ENCODE data around the gene FAM199X.

FAM199X gene

DNA sequence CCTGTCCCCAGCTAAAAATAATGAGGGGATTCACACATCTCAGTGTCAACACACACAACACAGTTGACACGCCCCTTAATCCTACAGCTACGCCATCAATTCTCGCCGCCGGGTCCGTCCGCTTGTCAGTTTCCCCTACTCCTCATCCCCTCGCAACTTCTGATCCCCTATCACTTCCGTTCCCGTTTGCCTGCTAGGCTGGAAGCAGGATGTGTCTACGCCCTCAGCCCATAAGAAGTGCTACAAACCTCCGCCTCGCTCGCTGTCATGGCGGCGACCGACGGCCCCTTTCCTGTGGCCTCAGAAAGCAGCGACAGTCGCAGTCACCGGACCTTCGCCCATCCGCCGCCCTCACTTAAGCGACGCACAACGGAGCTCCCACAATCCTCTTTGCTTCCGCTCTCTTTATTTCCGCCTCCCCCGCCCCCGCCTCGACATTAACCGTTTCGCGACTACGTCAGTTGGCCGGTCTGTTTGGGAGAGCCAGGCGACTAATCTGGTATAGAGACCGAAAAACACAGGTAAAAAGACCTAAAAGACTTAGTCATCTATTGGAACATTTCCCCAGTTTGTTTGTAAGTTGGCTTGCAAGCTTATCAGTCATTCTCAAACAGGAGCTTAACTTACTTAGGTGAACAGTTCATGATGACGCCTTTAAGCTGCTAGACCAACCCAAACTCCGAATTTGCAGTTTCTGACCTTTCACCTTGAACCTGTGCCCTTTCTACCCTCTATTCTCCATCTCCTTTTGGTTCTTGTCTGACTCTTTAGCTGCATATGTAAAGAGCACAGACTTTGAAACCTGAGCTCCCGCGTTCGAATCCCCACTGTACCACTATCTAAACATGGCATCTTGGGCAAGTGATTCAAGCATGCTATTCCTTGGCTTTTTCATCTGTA lies 9.4 kb upstream of the FAM199X start, which contains the start of gene SLC25A53:
Gene SLC25A53, minus strand, starts transcription at position 380 of the 900 bp plus-strand sequence. CDS start 51,752 bp downstream, outside the sequence.
- Histone ChIP-seq H2AFZ (ENCODE audit: low read depth, low read length) (peak within 1 kb of the TSS; percentile 20), H3K9me3 (ENCODE audit: low read length) (no peaks in the 10 kb centered on the region), H3K36me3 (ENCODE audit: insufficient read depth, low read length) (no peaks in the 10 kb centered on the region), H3K27me3 (ENCODE audit: insufficient read depth, low read length) (no peaks in the 10 kb centered on the region), H3K4me3 (ENCODE audit: low read length) (peak within 1 kb of the TSS; percentile 65), H3K4me1 (ENCODE audit: insufficient read depth, low read length) (peaks cover 3% of the 10 kb centered on the region)

DNA sequence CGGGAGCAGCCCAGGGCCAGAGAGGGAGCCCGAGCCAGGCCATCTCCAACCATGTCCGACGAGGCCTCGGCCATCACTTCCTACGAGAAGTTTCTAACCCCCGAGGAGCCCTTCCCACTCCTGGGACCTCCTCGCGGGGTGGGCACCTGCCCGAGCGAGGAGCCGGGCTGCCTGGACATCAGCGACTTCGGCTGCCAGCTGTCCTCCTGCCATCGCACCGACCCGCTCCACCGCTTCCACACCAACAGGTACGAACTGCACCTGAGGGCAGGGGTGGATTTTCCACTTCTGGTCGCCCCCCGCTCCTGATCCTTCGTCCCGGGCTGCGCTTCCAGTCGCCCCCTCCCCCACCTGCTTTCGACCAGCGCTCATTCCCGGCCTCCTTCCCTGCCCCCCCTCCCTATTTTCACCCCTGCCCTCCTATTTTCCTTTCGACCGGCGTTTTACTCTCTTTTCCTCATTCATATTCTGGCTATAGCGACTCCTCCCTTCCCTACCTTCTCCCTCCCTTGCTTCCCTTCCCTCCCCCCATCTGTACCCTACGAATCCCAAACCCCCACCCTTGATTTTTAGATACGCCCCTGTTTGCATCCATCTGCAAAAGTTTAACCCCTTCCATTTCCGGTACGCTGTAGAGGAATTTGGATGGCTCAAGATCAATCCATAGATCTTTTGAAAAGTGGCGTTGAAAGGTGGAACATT lies 633 bp downstream of the FAM199X start:
- Histone ChIP-seq H3K4me1 (ENCODE audit: insufficient read depth, low read length) (peaks cover 8% of the 10 kb centered on the region), H3K4me3 (ENCODE audit: low read length) (peak overlapping the region; percentile 71), H2AFZ (ENCODE audit: low read depth, low read length) (no peak overlapping the region), H3K27me3 (ENCODE audit: insufficient read depth, low read length) (no peaks in the 10 kb centered on the region), H3K9me3 (ENCODE audit: low read length) (no peaks in the 10 kb centered on the region), H3K36me3 (ENCODE audit: insufficient read depth, low read length) (no peaks in the 10 kb centered on the region)

DNA sequence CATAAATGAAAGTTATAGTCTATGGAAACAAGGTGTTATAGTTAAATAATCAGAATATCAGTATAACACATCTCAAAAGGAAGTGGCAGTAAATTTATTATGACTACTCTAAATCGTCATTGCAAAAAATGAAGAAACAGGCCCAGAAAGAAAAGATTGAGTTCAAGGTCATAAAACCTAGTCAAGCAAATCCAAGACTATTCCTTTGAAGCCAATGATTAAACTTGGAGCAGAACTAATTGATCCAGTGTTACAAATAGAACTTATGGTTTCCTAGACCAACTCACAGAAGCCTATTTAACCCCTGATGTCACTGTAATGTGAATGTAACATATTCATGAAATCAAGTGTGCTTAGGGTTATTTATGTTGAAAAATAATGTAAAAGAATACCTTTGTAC lies 1.9 kb downstream of the FAM199X start:
- Histone ChIP-seq H3K9me3 (ENCODE audit: low read length) (no peaks in the 10 kb centered on the region), H2AFZ (ENCODE audit: low read depth, low read length) (no peak overlapping the region), H3K36me3 (ENCODE audit: insufficient read depth, low read length) (no peaks in the 10 kb centered on the region), H3K27me3 (ENCODE audit: insufficient read depth, low read length) (no peaks in the 10 kb centered on the region), H3K4me3 (ENCODE audit: low read length) (peak overlapping the region; percentile 71), H3K4me1 (ENCODE audit: insufficient read depth, low read length) (peaks cover 8% of the 10 kb centered on the region)

DNA sequence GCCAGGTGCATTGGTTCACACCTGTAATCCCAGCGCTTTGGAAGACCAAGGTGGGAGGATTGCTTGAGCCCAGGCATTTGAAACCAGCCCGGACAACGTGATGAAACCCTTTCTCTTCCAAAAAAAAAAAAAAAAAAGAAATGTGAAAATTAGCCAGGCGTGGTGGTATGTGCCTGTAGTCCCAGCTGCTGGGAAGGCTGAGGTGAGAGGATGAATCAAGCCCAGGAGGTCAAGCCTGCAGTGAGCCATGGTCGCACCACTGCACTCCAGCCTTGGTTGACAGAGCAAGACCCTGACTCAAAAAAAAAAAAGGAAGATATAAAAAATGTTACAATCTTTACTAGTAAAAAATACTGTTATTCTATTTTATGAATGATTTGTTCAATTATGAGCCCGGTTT lies 5.9 kb downstream of the FAM199X start:
- H3K4me3 ChIP-seq (ENCODE audit: low read length): no peak overlapping the region
- H2AFZ ChIP-seq (ENCODE audit: low read depth, low read length): no peak overlapping the region
- H3K4me1 ChIP-seq (ENCODE audit: insufficient read depth, low read length): peaks cover 5% of the 10 kb centered on the region
- no peaks in the 10 kb centered on the region for H3K27me3 ChIP-seq (ENCODE audit: insufficient read depth, low read length)
- peaks cover 2% of the 10 kb centered on the region for H3K36me3 ChIP-seq (ENCODE audit: insufficient read depth, low read length)
- H3K9me3 ChIP-seq (ENCODE audit: low read length): no peaks in the 10 kb centered on the region

DNA sequence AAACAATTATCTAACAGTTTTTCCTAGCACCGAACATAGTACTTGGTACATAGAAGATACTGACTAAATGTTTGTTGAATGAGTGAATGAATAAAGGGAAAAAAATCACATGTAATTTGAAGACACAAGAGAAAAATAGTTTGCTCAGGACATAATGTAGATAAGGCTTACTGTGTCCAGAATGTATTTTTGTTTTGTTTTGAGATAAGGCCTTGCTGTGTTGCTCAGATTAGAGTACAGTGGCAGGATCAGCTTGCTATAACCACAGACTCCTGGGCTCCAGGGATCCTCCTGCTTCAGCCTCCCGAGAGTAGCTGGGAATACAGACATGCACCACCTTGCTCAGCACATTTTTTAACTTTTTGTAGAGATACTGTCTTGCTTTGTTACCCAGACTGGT lies 6.5 kb downstream of the FAM199X start:
- Histone ChIP-seq H3K4me3 (ENCODE audit: low read length) (no peak overlapping the region), H3K9me3 (ENCODE audit: low read length) (no peaks in the 10 kb centered on the region), H3K27me3 (ENCODE audit: insufficient read depth, low read length) (no peaks in the 10 kb centered on the region), H3K36me3 (ENCODE audit: insufficient read depth, low read length) (peaks cover 2% of the 10 kb centered on the region), H2AFZ (ENCODE audit: low read depth, low read length) (no peak overlapping the region), H3K4me1 (ENCODE audit: insufficient read depth, low read length) (peaks cover 5% of the 10 kb centered on the region)

DNA sequence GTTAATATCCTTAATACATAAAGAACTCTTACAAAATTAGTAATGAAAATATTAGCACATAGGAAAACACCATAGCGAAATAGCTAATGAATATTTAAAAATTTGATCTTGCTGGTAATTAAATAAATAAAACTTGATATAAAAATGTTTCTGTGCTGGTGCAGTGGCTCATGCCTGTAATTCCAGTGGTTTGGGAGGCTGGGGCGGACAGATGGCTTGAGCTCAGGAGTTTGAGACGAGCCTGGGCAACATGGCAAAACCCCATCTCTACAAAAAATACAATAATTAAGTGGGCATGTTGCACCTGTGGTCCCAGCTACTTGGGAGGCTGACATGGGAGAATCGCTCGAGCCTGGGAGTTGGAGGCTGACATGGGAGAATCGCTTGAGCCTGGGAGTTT lies 7.6 kb downstream of the FAM199X start:
- H2AFZ ChIP-seq (ENCODE audit: low read depth, low read length): no peak overlapping the region
- no peaks in the 10 kb centered on the region for H3K27me3 ChIP-seq (ENCODE audit: insufficient read depth, low read length)
- H3K4me1 ChIP-seq (ENCODE audit: insufficient read depth, low read length): peaks cover 2% of the 10 kb centered on the region
- no peaks in the 10 kb centered on the region for H3K9me3 ChIP-seq (ENCODE audit: low read length)
- peaks cover 4% of the 10 kb centered on the region for H3K36me3 ChIP-seq (ENCODE audit: insufficient read depth, low read length)
- no peak overlapping the region for H3K4me3 ChIP-seq (ENCODE audit: low read length)

DNA sequence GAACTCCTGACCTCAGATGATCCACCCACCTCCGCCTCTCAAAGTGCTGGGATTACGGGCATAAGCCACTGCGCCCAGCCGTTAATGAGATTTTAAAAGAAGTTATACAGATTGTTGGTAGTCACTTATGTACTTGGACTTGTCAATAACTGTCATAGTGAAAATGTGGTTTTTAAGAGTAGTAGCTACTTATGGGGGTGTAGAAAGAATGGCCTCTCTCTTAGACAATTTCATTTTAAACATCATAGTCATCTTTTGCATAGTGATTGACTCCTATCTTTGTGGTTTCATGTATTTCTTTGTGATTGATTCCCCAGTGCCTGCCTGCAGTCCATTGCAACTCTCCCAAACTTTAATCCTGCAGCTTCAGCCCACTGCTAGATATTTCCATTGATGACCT lies 17.4 kb downstream of the FAM199X start:
- H3K36me3 ChIP-seq (ENCODE audit: insufficient read depth, low read length): peaks cover 15% of the 10 kb centered on the region
- H3K4me1 ChIP-seq (ENCODE audit: insufficient read depth, low read length): no peaks in the 10 kb centered on the region
- no peaks in the 10 kb centered on the region for H3K27me3 ChIP-seq (ENCODE audit: insufficient read depth, low read length)
- H2AFZ ChIP-seq (ENCODE audit: low read depth, low read length): no peak overlapping the region
- no peaks in the 10 kb centered on the region for H3K9me3 ChIP-seq (ENCODE audit: low read length)
- H3K4me3 ChIP-seq (ENCODE audit: low read length): no peak overlapping the region

DNA sequence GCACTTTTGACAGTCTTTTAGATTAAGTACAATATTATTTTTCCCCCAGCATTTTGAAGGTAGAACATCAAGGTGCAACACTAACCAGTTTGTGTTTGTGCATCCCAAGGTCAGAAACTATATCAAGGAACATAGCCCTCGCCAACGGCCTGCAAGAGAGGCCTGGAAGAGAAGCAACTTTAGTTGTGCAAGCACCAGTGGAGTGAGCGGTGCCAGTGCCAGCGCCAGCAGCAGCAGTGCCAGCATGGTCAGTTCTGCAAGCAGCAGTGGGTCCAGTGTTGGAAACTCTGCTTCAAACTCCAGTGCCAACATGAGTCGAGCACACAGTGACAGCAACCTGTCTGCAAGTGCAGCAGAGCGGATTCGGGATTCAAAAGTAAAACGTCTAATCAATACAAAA lies 21.7 kb downstream of the FAM199X start:
- no peaks in the 10 kb centered on the region for H3K9me3 ChIP-seq (ENCODE audit: low read length)
- H3K4me1 ChIP-seq (ENCODE audit: insufficient read depth, low read length): no peaks in the 10 kb centered on the region
- no peak overlapping the region for H2AFZ ChIP-seq (ENCODE audit: low read depth, low read length)
- no peak overlapping the region for H3K4me3 ChIP-seq (ENCODE audit: low read length)
- peaks cover 30% of the 10 kb centered on the region for H3K36me3 ChIP-seq (ENCODE audit: insufficient read depth, low read length)
- H3K27me3 ChIP-seq (ENCODE audit: insufficient read depth, low read length): no peaks in the 10 kb centered on the region

DNA sequence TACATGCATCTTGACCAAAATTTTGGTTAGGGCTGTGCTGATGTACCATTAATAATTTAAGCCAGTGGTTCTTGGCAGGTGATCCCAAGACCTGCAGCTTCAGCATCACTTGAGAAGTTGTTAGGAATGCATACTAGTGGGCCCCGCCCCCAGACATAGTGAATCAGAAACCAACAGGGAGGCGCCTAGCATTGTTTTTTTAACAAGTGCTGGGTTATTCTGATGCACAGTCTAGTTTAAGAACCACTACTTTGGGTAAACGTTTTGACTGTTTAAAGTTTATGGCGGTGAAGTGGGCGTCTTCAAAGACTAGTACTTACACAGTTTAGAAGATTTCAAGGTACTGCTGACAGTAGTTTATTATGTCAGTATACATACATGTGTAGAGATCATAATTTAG lies 23.6 kb downstream of the FAM199X start:
- no peak overlapping the region for H2AFZ ChIP-seq (ENCODE audit: low read depth, low read length)
- H3K36me3 ChIP-seq (ENCODE audit: insufficient read depth, low read length): peaks cover 30% of the 10 kb centered on the region
- H3K27me3 ChIP-seq (ENCODE audit: insufficient read depth, low read length): no peaks in the 10 kb centered on the region
- no peaks in the 10 kb centered on the region for H3K4me1 ChIP-seq (ENCODE audit: insufficient read depth, low read length)
- H3K4me3 ChIP-seq (ENCODE audit: low read length): no peak overlapping the region
- H3K9me3 ChIP-seq (ENCODE audit: low read length): no peaks in the 10 kb centered on the region

DNA sequence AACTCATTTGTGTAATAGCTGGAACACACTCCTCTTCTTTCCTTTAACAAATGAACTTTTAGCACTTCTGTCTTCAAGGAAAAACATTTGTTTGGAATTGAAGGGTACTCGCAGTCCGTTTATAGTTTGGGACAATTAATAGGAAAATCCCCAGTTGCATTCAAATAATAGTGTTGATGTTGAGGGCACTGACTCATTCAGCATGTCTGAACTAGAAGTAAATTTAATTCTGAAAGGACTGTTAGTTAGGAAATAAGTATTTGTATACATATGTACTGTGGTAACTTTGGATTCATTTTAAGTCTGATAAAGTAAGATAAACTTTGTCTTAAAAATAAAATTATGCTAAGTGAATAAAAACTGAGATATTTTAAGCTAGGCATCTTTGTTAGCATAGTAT lies 27.2 kb downstream of the FAM199X start:
- Histone ChIP-seq H3K36me3 (ENCODE audit: insufficient read depth, low read length) (peaks cover 18% of the 10 kb centered on the region), H3K4me1 (ENCODE audit: insufficient read depth, low read length) (no peaks in the 10 kb centered on the region), H3K4me3 (ENCODE audit: low read length) (no peak overlapping the region), H3K27me3 (ENCODE audit: insufficient read depth, low read length) (no peaks in the 10 kb centered on the region), H3K9me3 (ENCODE audit: low read length) (no peaks in the 10 kb centered on the region), H2AFZ (ENCODE audit: low read depth, low read length) (no peak overlapping the region)

DNA sequence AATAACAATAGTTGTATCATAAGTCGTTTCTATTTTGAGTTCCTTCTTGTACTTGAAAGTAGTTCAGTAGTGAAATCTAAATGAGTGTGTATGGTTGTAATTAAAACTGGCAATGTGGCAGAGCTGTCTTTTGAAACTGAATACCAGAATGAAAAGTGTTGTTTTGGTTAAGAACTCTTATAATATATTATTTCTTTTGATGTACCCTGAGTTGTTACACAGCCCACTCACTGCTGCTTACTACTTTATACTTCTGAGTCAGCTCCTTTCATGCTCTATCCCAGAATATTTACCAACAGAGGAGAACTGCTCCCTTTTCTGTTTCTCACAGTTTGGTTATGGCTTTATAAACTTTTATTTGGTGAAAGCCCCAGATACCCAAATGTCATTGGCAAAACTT lies 28.8 kb downstream of the FAM199X start:
- no peak overlapping the region for H3K4me3 ChIP-seq (ENCODE audit: low read length)
- H3K36me3 ChIP-seq (ENCODE audit: insufficient read depth, low read length): peaks cover 9% of the 10 kb centered on the region
- no peaks in the 10 kb centered on the region for H3K27me3 ChIP-seq (ENCODE audit: insufficient read depth, low read length)

DNA sequence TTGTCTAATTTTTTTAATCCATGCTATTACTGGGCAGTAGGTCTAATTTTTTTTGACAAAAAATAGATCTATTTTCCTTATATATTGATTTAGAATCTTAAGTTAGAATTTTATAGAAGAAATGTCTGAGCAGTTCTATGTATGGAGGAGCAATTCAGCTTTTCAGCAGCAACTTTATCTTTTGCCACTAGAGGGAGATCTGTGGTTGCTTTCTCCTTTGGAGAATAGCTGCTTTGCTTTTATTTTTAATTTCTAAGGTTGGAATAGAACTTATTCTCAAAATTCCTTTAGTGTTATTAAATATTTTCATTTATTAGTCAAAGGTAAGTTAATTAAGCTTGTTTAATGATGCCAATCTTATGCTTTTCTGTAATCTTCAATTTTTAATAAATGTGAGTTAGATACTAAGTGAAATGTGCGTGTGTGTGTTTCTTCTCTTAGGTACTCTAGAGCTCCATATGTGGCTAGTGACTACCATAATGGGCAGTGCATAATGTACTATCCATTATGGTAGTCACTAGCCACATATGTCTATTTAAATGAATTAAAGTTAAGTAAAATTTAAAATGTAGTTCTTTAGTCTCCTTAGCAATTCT lies 29.3 kb downstream of the FAM199X start:
- Histone ChIP-seq H3K9me3 (ENCODE audit: low read length) (no peaks in the 10 kb centered on the region), H3K36me3 (ENCODE audit: insufficient read depth, low read length) (peaks cover 8% of the 10 kb centered on the region), H3K4me1 (ENCODE audit: insufficient read depth, low read length) (no peaks in the 10 kb centered on the region), H3K27me3 (ENCODE audit: insufficient read depth, low read length) (no peaks in the 10 kb centered on the region), H3K4me3 (ENCODE audit: low read length) (no peak overlapping the region), H2AFZ (ENCODE audit: low read depth, low read length) (no peak overlapping the region)

More for the DNA sequence above, 28.8 kb downstream of the FAM199X start:
- Histone ChIP-seq H2AFZ (ENCODE audit: low read depth, low read length) (no peak overlapping the region), H3K9me3 (ENCODE audit: low read length) (no peaks in the 10 kb centered on the region), H3K4me1 (ENCODE audit: insufficient read depth, low read length) (no peaks in the 10 kb centered on the region)

DNA sequence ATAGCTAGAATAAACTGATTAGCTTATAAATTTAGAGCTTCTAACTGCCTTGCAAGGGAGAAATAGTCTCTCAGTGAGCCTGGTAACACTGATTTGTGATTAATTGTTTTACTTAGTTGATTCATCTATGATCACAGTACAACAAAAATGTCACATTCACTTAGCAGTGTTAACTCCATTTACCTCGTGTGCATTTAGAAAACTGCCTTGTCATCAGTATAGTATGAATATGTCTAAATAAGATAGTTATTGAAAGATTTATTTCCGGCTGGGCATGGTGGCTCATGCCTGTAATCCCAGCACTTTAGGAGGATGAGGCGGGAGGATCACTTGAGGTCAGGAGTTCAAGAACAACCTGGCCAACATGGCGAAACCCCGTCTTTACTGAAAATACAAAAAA lies 39.3 kb downstream of the FAM199X start:
- no peaks in the 10 kb centered on the region for H3K9me3 ChIP-seq (ENCODE audit: low read length)

More for the DNA sequence above, 39.3 kb downstream of the FAM199X start:
- H3K27me3 ChIP-seq (ENCODE audit: insufficient read depth, low read length): peaks cover 2% of the 10 kb centered on the region
- no peak overlapping the region for H3K4me3 ChIP-seq (ENCODE audit: low read length)
- H3K36me3 ChIP-seq (ENCODE audit: insufficient read depth, low read length): no peaks in the 10 kb centered on the region
- no peaks in the 10 kb centered on the region for H3K4me1 ChIP-seq (ENCODE audit: insufficient read depth, low read length)
- H2AFZ ChIP-seq (ENCODE audit: low read depth, low read length): no peak overlapping the region
